A673 (cell line): ENCODE measurements around the gene SOBP. TPM values are rescaled to one million over a fixed set of nuclear protein-coding genes. Genes with fewer than 3 reads are reported as not detected.

Experiments
- BruUV-seq: library from RNA; stranded (reverse); fragments of 400-500 nt; replicated peaks from 2 replicates; lab custom pipeline; 2021; lab: Mats Ljungman, UMichigan
- CTCF ChIA-PET: fragments of 300-600 bp; sonication (Branson Sonifier 250); formaldehyde crosslinking; loops from one replicate; lab custom pipeline; 2022; ENCODE audit warnings: antibody characterized with exemption; lab: Charles Lee
- POLR2A ChIA-PET: fragments of 300-600 bp; sonication (Branson Sonifier 250); formaldehyde crosslinking; loops from one replicate; lab custom pipeline; 2022; ENCODE audit warnings: antibody characterized with exemption; ENCODE audit not compliant: low non-redundant PET; lab: Charles Lee
- DNase-seq: peaks from one replicate; pipeline ENCODE4 v3.0.0-alpha.2; 2015; ENCODE audit warnings: low spot score
- H3K27ac ChIP-seq: fragments of 200-600 bp; sonication (generic); 2 replicates; pipeline ENCODE4 v1.5.1; 2016; ENCODE audit warnings: mixed run types, low read depth, mild to moderate bottlenecking, mixed read lengths, antibody characterized with exemption, low read length; ENCODE audit not compliant: poor library complexity, severe bottlenecking
- H3K27me3 ChIP-seq: fragments of 200-600 bp; sonication (generic); replicated peaks from 2 replicates; pipeline ENCODE4 v1.6.1; 2017; ENCODE audit warnings: mixed run types, low read depth, mild to moderate bottlenecking, mixed read lengths, antibody characterized with exemption, low read length; ENCODE audit not compliant: insufficient read depth, poor library complexity
- H3K36me3 ChIP-seq: fragments of 200-600 bp; sonication (generic); 2 replicates; pipeline ENCODE4 v1.6.1; 2016; ENCODE audit warnings: mixed run types, mild to moderate bottlenecking, mixed read lengths, antibody characterized with exemption, low read length; ENCODE audit not compliant: insufficient read depth, poor library complexity, severe bottlenecking
- H3K4me1 ChIP-seq: fragments of 200-600 bp; sonication (generic); 2 replicates; pipeline ENCODE4 v1.6.1; 2017; ENCODE audit warnings: mixed run types, mild to moderate bottlenecking, mixed read lengths, antibody characterized with exemption, low read length; ENCODE audit not compliant: insufficient read depth, poor library complexity, severe bottlenecking
- H3K4me3 ChIP-seq: fragments of 200-600 bp; sonication (generic); 2 replicates; pipeline ENCODE4 v1.5.1; 2016; ENCODE audit warnings: low read depth, mixed run types, mild to moderate bottlenecking, mixed read lengths, low read length; ENCODE audit not compliant: poor library complexity, severe bottlenecking
- H3K9me3 ChIP-seq: fragments of 200-600 bp; sonication (generic); 2 replicates; pipeline ENCODE4 v1.6.1; 2016; ENCODE audit warnings: mixed run types, low read depth, mild to moderate bottlenecking, mixed read lengths, antibody characterized with exemption, low read length; ENCODE audit not compliant: poor library complexity, severe bottlenecking
- EZH2 ChIP-seq: fragments of 200-600 bp; sonication (generic); IDR thresholded peaks from 2 replicates; pipeline ENCODE4 v1.6.1; 2017; ENCODE audit warnings: borderline replicate concordance, low read depth, mild to moderate bottlenecking, mixed read lengths, antibody characterized with exemption, low read length; ENCODE audit not compliant: poor library complexity, severe bottlenecking
- intact Hi-C: fragments of 100-400 bp; cut with micrococcal nuclease; formaldehyde crosslinking; loops from one replicate; pipeline ENCODE4 v1.10.0; 2022; ENCODE audit not compliant: unreplicated experiment
- total RNA-seq: library from RNA; stranded (reverse); gene quantifications from 2 replicates; pipeline ENCODE4 v1.2.3, GENCODE V29; 2021
- TF ChIP-seq, protein P1 (sequence below): fragments of 300-800, 200-600 bp; sonication (generic); conservative IDR thresholded peaks from 2 replicates; pipeline ENCODE4 v1.5.1; 2017; ENCODE audit warnings: low read depth, mild to moderate bottlenecking, antibody characterized with exemption, low read length, moderate library complexity, mixed read lengths

Gene SOBP
- total RNA-seq, 1 experiment from 2014 or later, result 3.3 TPM

- intact Hi-C loops, result no loop called here
- Histone ChIP-seq H3K27ac (no peak overlapping the region), H3K4me3 (no peak overlapping the region), H3K27me3 (no peaks in the 10 kb centered on the region), H3K36me3 (no peaks in the 10 kb centered on the region), H3K4me1 (peaks cover 25% of the 10 kb centered on the region), H3K9me3 (no peaks in the 10 kb centered on the region)
- ChIA-PET POLR2A (no interaction called here), CTCF (no interaction called here)
- TF ChIP-seq, protein P1, sequence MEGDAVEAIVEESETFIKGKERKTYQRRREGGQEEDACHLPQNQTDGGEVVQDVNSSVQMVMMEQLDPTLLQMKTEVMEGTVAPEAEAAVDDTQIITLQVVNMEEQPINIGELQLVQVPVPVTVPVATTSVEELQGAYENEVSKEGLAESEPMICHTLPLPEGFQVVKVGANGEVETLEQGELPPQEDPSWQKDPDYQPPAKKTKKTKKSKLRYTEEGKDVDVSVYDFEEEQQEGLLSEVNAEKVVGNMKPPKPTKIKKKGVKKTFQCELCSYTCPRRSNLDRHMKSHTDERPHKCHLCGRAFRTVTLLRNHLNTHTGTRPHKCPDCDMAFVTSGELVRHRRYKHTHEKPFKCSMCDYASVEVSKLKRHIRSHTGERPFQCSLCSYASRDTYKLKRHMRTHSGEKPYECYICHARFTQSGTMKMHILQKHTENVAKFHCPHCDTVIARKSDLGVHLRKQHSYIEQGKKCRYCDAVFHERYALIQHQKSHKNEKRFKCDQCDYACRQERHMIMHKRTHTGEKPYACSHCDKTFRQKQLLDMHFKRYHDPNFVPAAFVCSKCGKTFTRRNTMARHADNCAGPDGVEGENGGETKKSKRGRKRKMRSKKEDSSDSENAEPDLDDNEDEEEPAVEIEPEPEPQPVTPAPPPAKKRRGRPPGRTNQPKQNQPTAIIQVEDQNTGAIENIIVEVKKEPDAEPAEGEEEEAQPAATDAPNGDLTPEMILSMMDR, result no peak
- no peak for TF ChIP-seq EZH2
- DNase-seq, result no peak
- no TSS peak for BruUV-seq
Measured at GRCh38 chr6:107587451-107587850, 97.5 kb downstream of the SOBP start.

GRCh38 chr6:107589199-107589598, 99.3 kb downstream of the SOBP start:
- no peaks in the 10 kb centered on the region for H3K9me3 ChIP-seq
- intact Hi-C loops, result no loop called here
- H3K4me1 ChIP-seq, result peaks cover 23% of the 10 kb centered on the region
- H3K4me3 ChIP-seq, result no peak overlapping the region
- H3K27ac ChIP-seq, result no peak overlapping the region
- H3K36me3 ChIP-seq, result no peaks in the 10 kb centered on the region
- no TSS peak for BruUV-seq
- POLR2A ChIA-PET, result no interaction called here
- TF ChIP-seq EZH2, result no peak
- TF ChIP-seq, protein P1, result no peak
- H3K27me3 ChIP-seq, result no peaks in the 10 kb centered on the region
- DNase-seq, result no peak
- CTCF ChIA-PET, result no interaction called here

DNA sequence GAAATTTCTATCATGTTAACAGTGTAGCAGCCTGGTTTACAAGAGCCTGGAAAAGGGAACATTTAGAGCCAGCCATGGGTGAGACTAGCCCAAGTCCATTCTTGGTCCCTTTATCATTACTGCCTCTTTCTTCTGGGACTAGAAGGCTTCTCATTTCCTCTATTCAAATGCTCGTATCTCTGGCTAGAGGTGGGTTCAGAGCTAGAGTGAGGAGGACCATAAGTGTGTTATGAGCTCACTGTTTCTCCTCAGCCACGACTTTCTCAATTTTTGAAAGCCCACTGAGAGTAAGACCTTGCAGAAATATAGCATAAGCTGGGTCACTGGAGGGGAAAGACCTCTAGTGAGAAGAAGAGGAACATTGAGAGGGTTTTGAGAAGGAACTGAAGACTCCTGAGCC, 100.0 kb downstream of the SOBP start:
- no peak overlapping the region for H3K27ac ChIP-seq
- no peak overlapping the region for H3K4me3 ChIP-seq
- no peaks in the 10 kb centered on the region for H3K27me3 ChIP-seq
- ChIA-PET POLR2A (no interaction called here), CTCF (no interaction called here)
- BruUV-seq, result no TSS peak
- no peak for DNase-seq
- peaks cover 18% of the 10 kb centered on the region for H3K4me1 ChIP-seq
- no peaks in the 10 kb centered on the region for H3K36me3 ChIP-seq
- intact Hi-C loops, result no loop called here
- no peak for TF ChIP-seq EZH2
- TF ChIP-seq, protein P1, result no peak
- no peaks in the 10 kb centered on the region for H3K9me3 ChIP-seq
